Endothelial cell of umbilical vein (primary cell): ENCODE data around the gene LHX1. TPM values are rescaled to one million over a fixed set of nuclear protein-coding genes. Genes with fewer than 3 reads are reported as not detected.

ENCODE experiments used
- BruUV-seq: library from RNA; stranded (reverse); fragments of 400-500 nt; replicated peaks from 2 replicates; lab custom pipeline; 2021; lab: Mats Ljungman, UMichigan
- CTCF ChIA-PET: fragments of 300-600, 350-600 bp; sonication (Branson Sonifier 250); formaldehyde crosslinking; loops from one replicate; lab custom pipeline; 2021; ENCODE audit warnings: antibody characterized with exemption, inconsistent platforms; lab: Charles Lee
- POLR2A ChIA-PET: fragments of 300-600, 350-600 bp; sonication (Branson Sonifier 250); formaldehyde crosslinking; loops from one replicate; lab custom pipeline; 2021; ENCODE audit warnings: antibody characterized with exemption, inconsistent platforms; lab: Charles Lee
- DNase-seq: peaks from one replicate; pipeline ENCODE4 v3.0.0-alpha.2; 2011; ENCODE audit warnings: low read depth, low spot score
- FAIRE-seq: peaks from 2 replicates; lab custom pipeline; 2011; peaks lifted over from hg19 to GRCh38; lab: Jason Lieb, UNC
- H2AFZ ChIP-seq: 2 replicates; pipeline ENCODE4 v1.6.0; 2012; ENCODE audit warnings: low read depth, low read length, control low read depth, inconsistent platforms
- H3K27ac ChIP-seq: 2 replicates; pipeline ENCODE4 v1.5.1; 2011; ENCODE audit warnings: low read depth, mild to moderate bottlenecking, control low read depth, low read length, moderate library complexity; ENCODE audit not compliant: insufficient read depth
- H3K27me3 ChIP-seq, 2 experiments: 2 replicates each; pipeline versions ENCODE4 v1.6.0 to v1.6.1; 2011; ENCODE audit warnings: low read length in 2 of 2, mixed read lengths in 1 of 2; ENCODE audit not compliant: control insufficient read depth in 2 of 2, insufficient read depth in 2 of 2
- H3K36me3 ChIP-seq, 2 experiments: 2 replicates in 1 of 2; 3 replicates in 1 of 2; pipeline ENCODE4 v1.5.1; 2011; ENCODE audit warnings: low read length in 2 of 2, mild to moderate bottlenecking in 1 of 2, moderate library complexity in 1 of 2; ENCODE audit not compliant: control insufficient read depth in 2 of 2, insufficient read depth in 2 of 2; ENCODE audit errors: extremely low read depth in 1 of 2
- H3K4me1 ChIP-seq: 3 replicates; pipeline ENCODE4 v1.5.1; 2011; ENCODE audit warnings: mild to moderate bottlenecking, low read length; ENCODE audit not compliant: control insufficient read depth, insufficient read depth; ENCODE audit errors: extremely low read depth
- H3K4me2 ChIP-seq: 2 replicates; pipeline ENCODE4 v1.6.1; 2011; ENCODE audit warnings: low read length, control low read depth, mixed read lengths; ENCODE audit not compliant: insufficient read depth
- H3K4me3 ChIP-seq, 3 experiments: fragments of 200-600 bp in 1 of 3; sonication (generic), shearing (Covaris generic) in 1 of 3; replicated peaks in 1 of 3; 2 replicates each; pipeline ENCODE4 v1.5.1; 2011 to 2016; ENCODE audit warnings: control low read depth in 3 of 3, low read length in 3 of 3, mild to moderate bottlenecking in 2 of 3, inconsistent platforms in 1 of 3, low read depth in 1 of 3, moderate library complexity in 1 of 3; ENCODE audit not compliant: insufficient read depth in 1 of 3
- H3K79me2 ChIP-seq: 2 replicates; pipeline ENCODE4 v1.6.0; 2012; ENCODE audit warnings: low read length, inconsistent platforms; ENCODE audit not compliant: control insufficient read depth, insufficient read depth
- H3K9ac ChIP-seq: replicated peaks from 2 replicates; pipeline ENCODE3; 2011; ENCODE audit warnings: low read length, control low read depth; ENCODE audit not compliant: insufficient read depth; ENCODE audit errors: extremely low read depth
- H3K9me1 ChIP-seq: replicated peaks from 3 replicates; pipeline ENCODE4 v1.6.0; 2011; ENCODE audit warnings: mild to moderate bottlenecking, low read length; ENCODE audit not compliant: control insufficient read depth, insufficient read depth; ENCODE audit errors: extremely low read depth
- H3K9me3 ChIP-seq: replicated peaks from 2 replicates; pipeline ENCODE4 v1.5.1; 2012; ENCODE audit warnings: low read length, inconsistent platforms; ENCODE audit not compliant: control insufficient read depth, insufficient read depth
- H4K20me1 ChIP-seq: replicated peaks from 2 replicates; pipeline ENCODE3; 2011; ENCODE audit warnings: mild to moderate bottlenecking, low read length; ENCODE audit not compliant: control insufficient read depth, insufficient read depth; ENCODE audit errors: extremely low read depth
- CTCF ChIP-seq, 2 donors: IDR thresholded peaks; 1 replicate in 1 of 2; 2 replicates in 1 of 2; pipeline ENCODE4 v1.5.1; 2011; ENCODE audit warnings: low read length in 2 of 2, mild to moderate bottlenecking in 2 of 2, moderate library complexity in 2 of 2, control low read depth in 1 of 2, inconsistent platforms in 1 of 2, low read depth in 1 of 2; ENCODE audit not compliant: insufficient read depth in 1 of 2; ENCODE audit errors: extremely low read depth in 1 of 2
- EZH2 ChIP-seq: IDR thresholded peaks from 2 replicates; pipeline ENCODE4 v1.6.1; 2012; ENCODE audit warnings: borderline replicate concordance, low read depth, mild to moderate bottlenecking, moderate library complexity, low read length, inconsistent platforms; ENCODE audit not compliant: severe bottlenecking
- FOS ChIP-seq: IDR thresholded peaks from 2 replicates; pipeline ENCODE4 v1.6.1; 2011; ENCODE audit warnings: mild to moderate bottlenecking, low read length, moderate library complexity, borderline replicate concordance; ENCODE audit not compliant: insufficient read depth
- GATA2 ChIP-seq: IDR thresholded peaks from 2 replicates; pipeline ENCODE4 v1.7.0; 2011; ENCODE audit warnings: low read depth, mild to moderate bottlenecking, moderate library complexity, mixed read lengths, low read length; ENCODE audit not compliant: insufficient read length, insufficient read depth
- JUN ChIP-seq: IDR thresholded peaks from 2 replicates; pipeline ENCODE4 v1.6.1; 2011; ENCODE audit warnings: borderline replicate concordance, low read depth; ENCODE audit not compliant: insufficient read length, insufficient read depth
- MAX ChIP-seq: IDR thresholded peaks from 2 replicates; pipeline ENCODE4 v1.6.1; 2011; ENCODE audit not compliant: insufficient read depth, insufficient read length
- MYC ChIP-seq: IDR thresholded peaks from one replicate; pipeline ENCODE4 v1.6.1; 2011; ENCODE audit warnings: mild to moderate bottlenecking, low read depth, low read length
- POLR2A ChIP-seq: IDR thresholded peaks from 2 replicates; pipeline ENCODE4 v1.6.1; 2012; ENCODE audit warnings: low read depth, mild to moderate bottlenecking, control low read depth, low read length
- POLR2AphosphoS5 ChIP-seq: IDR thresholded peaks from 2 replicates; pipeline ENCODE4 v1.6.1; 2012; ENCODE audit warnings: low read depth, mild to moderate bottlenecking, control low read depth, low read length, moderate library complexity; ENCODE audit not compliant: insufficient read depth
- dilution Hi-C: fragments of 300-500 bp; cut with MboI; formaldehyde crosslinking; loops from one replicate; pipeline ENCODE4 v1.15.0; 2019; ENCODE audit warnings: low sequenced_read_pairs; ENCODE audit not compliant: extremely low pct_ligation_motif_present
- intact Hi-C: fragments of 100-400 bp; cut with micrococcal nuclease; formaldehyde crosslinking; loops from one replicate; pipeline ENCODE4 v1.10.0; 2022
- polyA plus RNA-seq, 4 experiments: library from polyadenylated mRNA; depleted of rRNA in 3 of 4; stranded (reverse) in 3 of 4; unstranded in 1 of 4; fragments of >200 nt; gene quantifications; 2 replicates each; pipeline versions ENCODE4 v1.2.1 to v1.2.3, GENCODE V29; 2011 to 2012; ENCODE audit warnings: missing spikeins in 1 of 4
- total RNA-seq: library from RNA; stranded (reverse); gene quantifications from 2 replicates; pipeline ENCODE4 v1.2.3, GENCODE V29; 2021

The LHX1 gene
- total and polyA plus RNA-seq, 2 donors (not counting 3 experiments of a cell fraction or from before 2014, with no cell fraction given): not detected

GRCh38 chr17:36983618-36984017, 46.3 kb downstream of the LHX1 start:
- H3K27me3 ChIP-seq: no peaks in the 10 kb centered on the region
- no TSS peak for BruUV-seq
- CTCF ChIA-PET: no interaction called here
- no peak overlapping the region for H3K4me2 ChIP-seq
- no peak overlapping the region for H3K9ac ChIP-seq
- H3K4me3 ChIP-seq: no peak overlapping the region
- H3K9me3 ChIP-seq: no peaks in the 10 kb centered on the region
- TF ChIP-seq EZH2 (no peak), GATA2 (no peak), POLR2AphosphoS5 (no peak), POLR2A (no peak), CTCF (IDR thresholded peaks at IDR 0.05; ENCODE audit: extremely low read depth in 1 of 2, insufficient read depth in 1 of 2, low read depth in 1 of 2, low read length in 2 of 2) (no peak), MAX (no peak), JUN (no peak), FOS (no peak), MYC (no peak)
- no peaks in the 10 kb centered on the region for H4K20me1 ChIP-seq
- POLR2A ChIA-PET: no interaction called here
- H3K4me1 ChIP-seq: peaks cover 28% of the 10 kb centered on the region
- DNase-seq (no peak), FAIRE-seq (no peak)
- no peak overlapping the region for H2AFZ ChIP-seq
- H3K27ac ChIP-seq: no peak overlapping the region
- peaks cover 5% of the 10 kb centered on the region in 2 experiments for H3K36me3 ChIP-seq
- intact Hi-C loops: no loop called here
- H3K9me1 ChIP-seq: no peaks in the 10 kb centered on the region
- dilution Hi-C loops: no loop called here
- H3K79me2 ChIP-seq: peaks cover under 1% of the 10 kb centered on the region
